Hair follicular keratinocyte (primary cell): ENCODE results near the gene ADGRV1. TPM values are rescaled to one million over a fixed set of nuclear protein-coding genes. Genes with fewer than 3 reads are reported as not detected.

Source experiments
- total RNA-seq: library from RNA; depleted of rRNA; stranded (reverse); fragments of >200 nt; gene quantifications from 2 replicates; pipeline ENCODE4 v1.2.3, GENCODE V29; 2015

ADGRV1 gene, protein sequence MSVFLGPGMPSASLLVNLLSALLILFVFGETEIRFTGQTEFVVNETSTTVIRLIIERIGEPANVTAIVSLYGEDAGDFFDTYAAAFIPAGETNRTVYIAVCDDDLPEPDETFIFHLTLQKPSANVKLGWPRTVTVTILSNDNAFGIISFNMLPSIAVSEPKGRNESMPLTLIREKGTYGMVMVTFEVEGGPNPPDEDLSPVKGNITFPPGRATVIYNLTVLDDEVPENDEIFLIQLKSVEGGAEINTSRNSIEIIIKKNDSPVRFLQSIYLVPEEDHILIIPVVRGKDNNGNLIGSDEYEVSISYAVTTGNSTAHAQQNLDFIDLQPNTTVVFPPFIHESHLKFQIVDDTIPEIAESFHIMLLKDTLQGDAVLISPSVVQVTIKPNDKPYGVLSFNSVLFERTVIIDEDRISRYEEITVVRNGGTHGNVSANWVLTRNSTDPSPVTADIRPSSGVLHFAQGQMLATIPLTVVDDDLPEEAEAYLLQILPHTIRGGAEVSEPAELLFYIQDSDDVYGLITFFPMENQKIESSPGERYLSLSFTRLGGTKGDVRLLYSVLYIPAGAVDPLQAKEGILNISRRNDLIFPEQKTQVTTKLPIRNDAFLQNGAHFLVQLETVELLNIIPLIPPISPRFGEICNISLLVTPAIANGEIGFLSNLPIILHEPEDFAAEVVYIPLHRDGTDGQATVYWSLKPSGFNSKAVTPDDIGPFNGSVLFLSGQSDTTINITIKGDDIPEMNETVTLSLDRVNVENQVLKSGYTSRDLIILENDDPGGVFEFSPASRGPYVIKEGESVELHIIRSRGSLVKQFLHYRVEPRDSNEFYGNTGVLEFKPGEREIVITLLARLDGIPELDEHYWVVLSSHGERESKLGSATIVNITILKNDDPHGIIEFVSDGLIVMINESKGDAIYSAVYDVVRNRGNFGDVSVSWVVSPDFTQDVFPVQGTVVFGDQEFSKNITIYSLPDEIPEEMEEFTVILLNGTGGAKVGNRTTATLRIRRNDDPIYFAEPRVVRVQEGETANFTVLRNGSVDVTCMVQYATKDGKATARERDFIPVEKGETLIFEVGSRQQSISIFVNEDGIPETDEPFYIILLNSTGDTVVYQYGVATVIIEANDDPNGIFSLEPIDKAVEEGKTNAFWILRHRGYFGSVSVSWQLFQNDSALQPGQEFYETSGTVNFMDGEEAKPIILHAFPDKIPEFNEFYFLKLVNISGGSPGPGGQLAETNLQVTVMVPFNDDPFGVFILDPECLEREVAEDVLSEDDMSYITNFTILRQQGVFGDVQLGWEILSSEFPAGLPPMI (N-terminal part only)
- 0.39 TPM in 1 of 2 replicates, not detected in the other for total RNA-seq

GRCh38 chr5:90558344-90559192 lies at the start of gene ADGRV1:
Gene ADGRV1 (plus strand): TSS chr5:90558797. CDS start chr5:90558896, 99 bp downstream.

GRCh38 chr5:90529194-90529938 lies 29.2 kb upstream of the ADGRV1 start, which contains the start of gene LYSMD3:
Gene LYSMD3 (minus strand): TSS chr5:90529584. CDS start chr5:90525289, 4,295 bp downstream.

Other genes with a start within 250 kb of the ADGRV1 start
- 19.7 and 21.4 TPM in 2 replicates for gene CETN3, start 149.0 kb upstream of the ADGRV1 start, total RNA-seq
- gene MBLAC2, start 84.0 kb upstream of the ADGRV1 start, total RNA-seq: 4.3 and 5.5 TPM in 2 replicates
- 14.4 and 32.8 TPM in 2 replicates for gene POLR3G, start 83.9 kb upstream of the ADGRV1 start, total RNA-seq
- 9.6 and 10.4 TPM in 2 replicates for gene LYSMD3, start 29.2 kb upstream of the ADGRV1 start, total RNA-seq